ENCODE results near the gene SSX2IP. TPM values are rescaled to one million over a fixed set of nuclear protein-coding genes. Genes with fewer than 3 reads are reported as not detected.
A peak's percentile ranks its signal among the peaks of the same experiment; 100 is the strongest.

SSX2IP gene
- total RNA-seq, 2 donors from 2014 or later: 16.6 to 21.8 TPM

- H3K9ac ChIP-seq (ENCODE audit: extremely low read depth, low read length, poor library complexity, severe bottlenecking): no peak overlapping the region
- Mint-ChIP-seq H3K36me3 (ENCODE audit: low read depth) (peaks cover 16% of the 10 kb centered on the region), H3K4me1 (peaks cover 8% of the 10 kb centered on the region), H3K27me3 (ENCODE audit: insufficient read depth) (peaks cover 5% of the 10 kb centered on the region), H3K27ac (no peak overlapping the region), H3K9me3 (peaks cover 47% of the 10 kb centered on the region), H3K4me3 (no peak overlapping the region)
- no peak overlapping the region for H3K4me3 ChIP-seq (ENCODE audit: low read length)
- no peaks in the 10 kb centered on the region for H3K27me3 ChIP-seq (ENCODE audit: control insufficient read depth, insufficient read depth, low read length, poor library complexity, severe bottlenecking)
- H3K4me1 ChIP-seq (ENCODE audit: control insufficient read depth, insufficient read depth, low read length): no peaks in the 10 kb centered on the region
- no peaks in the 10 kb centered on the region for H3K36me3 ChIP-seq (ENCODE audit: control insufficient read depth, insufficient read depth, low read length)
- 67 to 100% methylated on average over 1 of the region's 1 CpG for WGBS, 2 experiments (ENCODE audit: insufficient coverage in 1 of 2, insufficient read length in 1 of 2)
- DNase-seq: no peak
- H3K9me3 ChIP-seq (ENCODE audit: control insufficient read depth, low read length): peaks cover 45% of the 10 kb centered on the region
- no peak overlapping the region for H3K27ac ChIP-seq (ENCODE audit: low read depth, low read length)
- no peak for TF ChIP-seq CTCF (conservative IDR thresholded peaks at IDR 0.05)
These were observed 74.5 kb downstream of the SSX2IP start for GRCh38 chr1:84615790-84616189.

- Mint-ChIP-seq H3K4me3 (no peak overlapping the region), H3K9me3 (peaks cover 57% of the 10 kb centered on the region), H3K36me3 (ENCODE audit: low read depth) (peaks cover 16% of the 10 kb centered on the region), H3K4me1 (no peaks in the 10 kb centered on the region), H3K27ac (no peak overlapping the region), H3K27me3 (ENCODE audit: insufficient read depth) (peaks cover 3% of the 10 kb centered on the region)
- peak overlapping the region; percentile 41 for H3K4me3 ChIP-seq (ENCODE audit: low read length)
- DNase-seq: no peak
- no peaks in the 10 kb centered on the region for H3K36me3 ChIP-seq (ENCODE audit: control insufficient read depth, insufficient read depth, low read length)
- H3K27ac ChIP-seq (ENCODE audit: low read depth, low read length): no peak overlapping the region
- H3K27me3 ChIP-seq (ENCODE audit: control insufficient read depth, insufficient read depth, low read length, poor library complexity, severe bottlenecking): no peaks in the 10 kb centered on the region
- no peaks in the 10 kb centered on the region for H3K4me1 ChIP-seq (ENCODE audit: control insufficient read depth, insufficient read depth, low read length)
- no peak overlapping the region for H3K9ac ChIP-seq (ENCODE audit: extremely low read depth, low read length, poor library complexity, severe bottlenecking)
- no peak for TF ChIP-seq CTCF (conservative IDR thresholded peaks at IDR 0.05)
- WGBS, 2 experiments (ENCODE audit: insufficient coverage in 1 of 2, insufficient read length in 1 of 2): 94% methylated on average over 2 of the region's 2 CpGs
- H3K9me3 ChIP-seq (ENCODE audit: control insufficient read depth, low read length): peaks cover 64% of the 10 kb centered on the region
These were observed 76.4 kb downstream of the SSX2IP start for GRCh38 chr1:84613887-84614286.

GRCh38 chr1:84613026-84613425 is 77.2 kb downstream of the SSX2IP start:
- no peak overlapping the region for H3K27ac ChIP-seq (ENCODE audit: low read depth, low read length)
- H3K27ac Mint-ChIP-seq: no peak overlapping the region
- DNase-seq: no peak
- H3K9me3 Mint-ChIP-seq: peaks cover 63% of the 10 kb centered on the region
- no peak for TF ChIP-seq CTCF (conservative IDR thresholded peaks at IDR 0.05)
- H3K9ac ChIP-seq (ENCODE audit: extremely low read depth, low read length, poor library complexity, severe bottlenecking): no peak overlapping the region
- no peak overlapping the region for H3K4me3 Mint-ChIP-seq
- no peaks in the 10 kb centered on the region for H3K4me1 ChIP-seq (ENCODE audit: control insufficient read depth, insufficient read depth, low read length)
- peaks cover 16% of the 10 kb centered on the region for H3K36me3 Mint-ChIP-seq (ENCODE audit: low read depth)
- peaks cover 3% of the 10 kb centered on the region for H3K27me3 Mint-ChIP-seq (ENCODE audit: insufficient read depth)
- no peaks in the 10 kb centered on the region for H3K27me3 ChIP-seq (ENCODE audit: control insufficient read depth, insufficient read depth, low read length, poor library complexity, severe bottlenecking)
- H3K4me1 Mint-ChIP-seq: no peaks in the 10 kb centered on the region
- 89 to 95% methylated on average over 2 of the region's 2 CpGs for WGBS, 2 experiments (ENCODE audit: insufficient coverage in 1 of 2, insufficient read length in 1 of 2)
- peaks cover 73% of the 10 kb centered on the region for H3K9me3 ChIP-seq (ENCODE audit: control insufficient read depth, low read length)
- peak overlapping the region; percentile 70 for H3K4me3 ChIP-seq (ENCODE audit: low read length)
- no peaks in the 10 kb centered on the region for H3K36me3 ChIP-seq (ENCODE audit: control insufficient read depth, insufficient read depth, low read length)
